ENCODE measurements around the gene OR2A5. TPM values are rescaled to one million over a fixed set of nuclear protein-coding genes. Genes with fewer than 3 reads are reported as not detected.

OR2A5 gene
- total and polyA plus RNA-seq, 2 of the 8 experiments (the other 6 are each of a cell fraction or from before 2014, with no cell fraction given), result not detected

DNA sequence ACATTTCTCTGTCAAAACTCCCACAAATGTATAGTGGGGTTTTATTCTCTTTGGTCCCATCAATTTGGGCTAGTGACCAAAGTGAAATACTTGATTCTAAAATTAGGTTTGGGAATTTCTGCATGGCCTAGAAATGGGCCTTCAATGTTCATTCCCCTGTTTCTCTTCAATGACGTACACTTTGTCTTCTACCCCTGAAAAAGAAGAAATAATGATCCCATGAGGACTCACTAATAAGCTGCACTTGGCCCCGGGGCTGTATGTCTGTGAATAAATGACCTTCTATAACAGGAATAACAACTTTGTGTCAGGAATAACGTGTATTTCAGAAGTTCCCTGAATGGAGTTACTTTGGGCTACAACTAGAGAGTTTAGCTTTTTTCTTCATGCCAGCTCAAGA is 28.4 kb upstream of the OR2A5 start:
- H3K4ac ChIP-seq (replicated peaks; ENCODE audit: insufficient read length, low read depth, low read length), result no peak overlapping the region
- no peak overlapping the region for H2BK20ac ChIP-seq (ENCODE audit: low read length)
- TF ChIP-seq YY1 (IDR thresholded peaks at IDR 0.05; ENCODE audit: low read depth, low read length), result no peak
- H2BK5ac ChIP-seq (ENCODE audit: low read depth, low read length), result no peak overlapping the region
- FAIRE-seq, result no peak
- no peak overlapping the region for H2BK12ac ChIP-seq (ENCODE audit: low read depth, low read length)
- no peaks in the 10 kb centered on the region for H3K27me3 ChIP-seq (replicated peaks in 1 of 4; ENCODE audit: control insufficient read depth in 3 of 4, extremely low read depth in 1 of 4, insufficient read depth in 3 of 4, low read length in 3 of 4)
- no peak overlapping the region for H3K9ac ChIP-seq (replicated peaks in 1 of 4; ENCODE audit: extremely low read depth in 1 of 4, low read depth in 3 of 4, low read length in 3 of 4)
- H4K5ac ChIP-seq (ENCODE audit: insufficient read length, low read depth, low read length), result no peak overlapping the region
- H4K91ac ChIP-seq (replicated peaks; ENCODE audit: insufficient read length, low read length), result no peak overlapping the region
- H3K9me3 ChIP-seq (ENCODE audit: insufficient read depth in 2 of 2, low read depth in 1 of 2, low read length in 1 of 2), result no peaks in the 10 kb centered on the region
- CTCF ChIA-PET (ENCODE audit: partially characterized antibody), result interaction anchor here (0.6 to 1.6 kb wide), 5 partner anchors 8 to 128 kb away, joined by 3 to 4 read pairs (median 4); no protein-coding TSS in a partner anchor
- H3K23me2 ChIP-seq (ENCODE audit: low read depth, low read length), result no peaks in the 10 kb centered on the region
- no peak overlapping the region for H3K56ac ChIP-seq (replicated peaks; ENCODE audit: insufficient read length, low read depth, low read length)
- H3K36me3 ChIP-seq (ENCODE audit: control insufficient read depth in 2 of 4, insufficient read depth in 4 of 4, low read length in 3 of 4), result no peaks in the 10 kb centered on the region
- no peak overlapping the region for H2BK15ac ChIP-seq (ENCODE audit: low read length)
- no peak overlapping the region for H3K27ac ChIP-seq (ENCODE audit: low read depth, low read length)
- H3K4me1 ChIP-seq (replicated peaks in 1 of 4; ENCODE audit: control insufficient read depth in 3 of 4, insufficient read depth in 4 of 4, low read length in 3 of 4), result no peaks in the 10 kb centered on the region; a peak in 1 of 7 replicates
- H3K79me1 ChIP-seq (ENCODE audit: low read depth, low read length), result no peaks in the 10 kb centered on the region
- no peaks in the 10 kb centered on the region for H3K79me2 ChIP-seq (ENCODE audit: control insufficient read depth in 1 of 2, insufficient read depth in 2 of 2, low read length in 2 of 2)
- no peak overlapping the region for H3K23ac ChIP-seq (ENCODE audit: insufficient read length)
- H3K18ac ChIP-seq (ENCODE audit: extremely low read depth, low read length), result no peak overlapping the region
- H3K4me2 ChIP-seq (ENCODE audit: insufficient read depth in 1 of 2, low read depth in 2 of 2, low read length in 2 of 2), result no peak overlapping the region
- no peak overlapping the region for H2AK5ac ChIP-seq (ENCODE audit: low read depth, low read length)
- POLR2A ChIA-PET (ENCODE audit: partially characterized antibody), result interaction anchor here (1.3 kb wide), 1 partner anchor 138 kb away, joined by 3 read pairs; no protein-coding TSS in a partner anchor
- H3K4me3 ChIP-seq (ENCODE audit: extremely low read depth in 1 of 4, insufficient read depth in 2 of 4, low read depth in 3 of 4, low read length in 4 of 4), result no peak overlapping the region
- H2BK120ac ChIP-seq (replicated peaks; ENCODE audit: low read depth, low read length), result no peak overlapping the region
- WGBS, 2 experiments (ENCODE audit: extremely low coverage in 1 of 2, insufficient coverage in 1 of 2, insufficient read length in 1 of 2, insufficient replicate concordance in 2 of 2, low coverage in 1 of 2, low lambda C conversion rate in 2 of 2, missing lambda C conversion rate in 1 of 2), result 78% methylated on average over 3 of the region's 3 CpGs; no CpG with 5 or more reads in 1 of the 2 experiments
- DNase-seq (ENCODE audit: low read depth in 1 of 2, low spot score in 2 of 2), result no peak
- H4K20me1 ChIP-seq (replicated peaks in 1 of 2; ENCODE audit: control insufficient read depth in 1 of 2, insufficient read depth in 2 of 2, low read length in 2 of 2), result no peaks in the 10 kb centered on the region
- H2AFZ ChIP-seq (ENCODE audit: low read length), result no peak overlapping the region
- H4K8ac ChIP-seq (ENCODE audit: extremely low read depth, insufficient read depth, low read length), result no peak overlapping the region
- H3K14ac ChIP-seq (ENCODE audit: insufficient read length), result no peak overlapping the region

All from H1 (cell line).